HepG2 (cell line): Measurements from ENCODE around the gene C2orf42. TPM values are rescaled to one million over a fixed set of nuclear protein-coding genes. Genes with fewer than 3 reads are reported as not detected.

ENCODE experiments used
- AKNA ChIP-seq: sonication (generic); formaldehyde crosslinking; IDR thresholded peaks from 2 replicates; pipeline ENCODE4 v1.4.0; 2020; ENCODE audit warnings: missing genetic modification reagents, borderline replicate concordance
- GABPB1 ChIP-seq: IDR thresholded peaks from 2 replicates; pipeline ENCODE4 v1.6.1; 2016; ENCODE audit warnings: mild to moderate bottlenecking, missing genetic modification reagents, moderate library complexity, missing compliant biosample characterization
- MAFK ChIP-seq, 2 experiments: IDR thresholded peaks in 1 of 2; conservative IDR thresholded peaks in 1 of 2; 2 replicates each; pipeline ENCODE4 v1.6.1; 2011; ENCODE audit warnings: improper control_type of control experiment in 2 of 2, low read length in 2 of 2
- MIER2 ChIP-seq: IDR thresholded peaks from 2 replicates; pipeline ENCODE4 v1.6.1; 2016; ENCODE audit warnings: missing biosample characterization, missing genetic modification reagents
- PCBP1 ChIP-seq: fragments of 200-400 bp; formaldehyde crosslinking; IDR thresholded peaks from 2 replicates; pipeline ENCODE4 v1.6.1; 2017; ENCODE audit warnings: mild to moderate bottlenecking, low read depth, low read length, borderline replicate concordance
- SCMH1 ChIP-seq: sonication (generic); formaldehyde crosslinking; IDR thresholded peaks from 2 replicates; pipeline ENCODE4 v1.9.0; 2021; ENCODE audit warnings: missing genetic modification reagents, mild to moderate bottlenecking, borderline replicate concordance
- SMAD1 ChIP-seq: sonication (generic); formaldehyde crosslinking; IDR thresholded peaks from 2 replicates; pipeline ENCODE4 v1.4.0; 2020; ENCODE audit warnings: missing genetic modification reagents, low read depth, mild to moderate bottlenecking, borderline replicate concordance
- SP1 ChIP-seq, 2 experiments: fragments of 450-650 bp in 1 of 2; sonication (generic) in 1 of 2; formaldehyde crosslinking in 1 of 2; IDR thresholded peaks; 2 replicates each; pipeline versions ENCODE4 v1.4.0 to v1.6.1; 2016 to 2020; ENCODE audit warnings: missing genetic modification reagents in 1 of 2
- TIGD3 ChIP-seq: sonication (generic); formaldehyde crosslinking; IDR thresholded peaks from 2 replicates; pipeline ENCODE4 v1.5.1; 2020; ENCODE audit warnings: mild to moderate bottlenecking, missing genetic modification reagents, borderline replicate concordance
- ZBTB10 ChIP-seq: sonication (generic); formaldehyde crosslinking; IDR thresholded peaks from 2 replicates; pipeline ENCODE4 v1.4.0; 2020; ENCODE audit warnings: missing genetic modification reagents, borderline replicate concordance
- ZBTB39 ChIP-seq: sonication (generic); formaldehyde crosslinking; IDR thresholded peaks from 2 replicates; pipeline ENCODE4 v1.5.0; 2020; ENCODE audit warnings: missing genetic modification reagents
- ZFP36L2 ChIP-seq: sonication (generic); formaldehyde crosslinking; IDR thresholded peaks from 2 replicates; pipeline ENCODE4 v1.4.0; 2020; ENCODE audit warnings: missing genetic modification reagents
- ZNF275 ChIP-seq: sonication (generic); formaldehyde crosslinking; IDR thresholded peaks from 2 replicates; pipeline ENCODE4 v1.8.0; 2022; ENCODE audit warnings: missing genetic modification reagents, mild to moderate bottlenecking, inconsistent platforms, borderline replicate concordance
- ZNF329 ChIP-seq: sonication (generic); formaldehyde crosslinking; IDR thresholded peaks from 2 replicates; pipeline ENCODE4 v1.9.0; 2021; ENCODE audit warnings: low read depth, mild to moderate bottlenecking, missing genetic modification reagents
- polyA plus RNA-seq, 8 experiments: library from polyadenylated mRNA; depleted of rRNA in 3 of 8; stranded (reverse) in 7 of 8; unstranded in 1 of 8; fragments of >200 nt; fragmentation: Illumina TruSeq in 4 of 8; extraction: Trizol in 4 of 8; gene quantifications; 2 replicates each; pipeline versions ENCODE4 v1.2.1 to v1.2.3, GENCODE V29; 2011 to 2016; ENCODE audit warnings: low read depth in 4 of 8, missing spikeins in 1 of 8, mixed read lengths in 1 of 8; ENCODE audit not compliant: insufficient read depth in 1 of 8
- total RNA-seq, 5 experiments: library from RNA; depleted of rRNA; stranded (reverse); fragments of >200 nt; fragmentation: Illumina TruSeq; extraction: Trizol; gene quantifications; 2 replicates each; pipeline ENCODE4 v1.2.3, GENCODE V29; 2016; ENCODE audit warnings: low read depth in 1 of 5

The C2orf42 gene
- total and polyA plus RNA-seq, 2 of the 13 experiments (the other 11 are each of a cell fraction or from before 2014, with no cell fraction given): 9.3 to 9.9 TPM

- TF ChIP-seq AKNA (CRISPR knock-in tag) (no peak), ZBTB10 (CRISPR knock-in tag) (peak; percentile 16; the same call in 1 of the 2 replicates), MIER2 (peak; percentile 88), ZFP36L2 (CRISPR knock-in tag) (peak; percentile 89; the same call in 1 of the 2 replicates), ZBTB39 (CRISPR knock-in tag) (peak; percentile 97; the same call in 1 of the 2 replicates), TIGD3 (CRISPR knock-in tag) (peak; percentile 89; the same call in 1 of the 2 replicates), GABPB1 (CRISPR knock-in tag) (peak; percentile 94), SMAD1 (CRISPR knock-in tag) (peak; percentile 85; the same call in 1 of the 2 replicates), ZNF329 (CRISPR knock-in tag) (peak; percentile 65; the same call in 1 of the 2 replicates), ZNF275 (peak; percentile 98), SCMH1 (no peak), SP1 (IDR thresholded peaks at IDR 0.05) (no peak), SP1 (CRISPR knock-in tag; IDR thresholded peaks at IDR 0.05) (peak; percentile 93), MAFK (conservative IDR thresholded peaks at IDR 0.05 in 1 of 2, IDR thresholded peaks at IDR 0.05 in 1 of 2; ENCODE audit: low read length in 2 of 2) (no peak), PCBP1 (no peak)
Measured at GRCh38 chr2:70142590-70143313, 48.1 kb downstream of the C2orf42 start (continued).
